ENCODE measurements around the gene MGST2.

The MGST2 gene

GRCh38 chr4:139643042-139643895 lies 22.4 kb upstream of the MGST2 start:
- no peak for DNase-seq (ENCODE audit: low spot score)

- DNase-seq (ENCODE audit: low spot score), result no peak
These were observed 20.2 kb upstream of the MGST2 start for GRCh38 chr4:139645458-139645857.

- no peak for DNase-seq (ENCODE audit: low spot score)
These were observed 18.4 kb upstream of the MGST2 start for GRCh38 chr4:139647184-139647583.

GRCh38 chr4:139647952-139648351 lies 17.7 kb upstream of the MGST2 start:
- no peak for DNase-seq (ENCODE audit: low spot score)

GRCh38 chr4:139651282-139652194 lies 14.1 kb upstream of the MGST2 start:
- peak; percentile 73 for DNase-seq (ENCODE audit: low spot score)

- DNase-seq (ENCODE audit: low spot score), result no peak
These were observed 11.1 kb upstream of the MGST2 start for GRCh38 chr4:139654516-139654915.

GRCh38 chr4:139655116-139655515 lies 10.5 kb upstream of the MGST2 start:
- DNase-seq (ENCODE audit: low spot score), result peak; percentile 15

GRCh38 chr4:139656614-139657486 lies 8.8 kb upstream of the MGST2 start:
- peak; percentile 77 for DNase-seq (ENCODE audit: low spot score)

GRCh38 chr4:139658185-139658584 lies 7.4 kb upstream of the MGST2 start:
- no peak for DNase-seq (ENCODE audit: low spot score)

GRCh38 chr4:139658586-139659382 lies 6.8 kb upstream of the MGST2 start:
- no peak for DNase-seq (ENCODE audit: low spot score)

- DNase-seq (ENCODE audit: low spot score), result no peak
These were observed 5.7 kb upstream of the MGST2 start for GRCh38 chr4:139659735-139660424.

- no peak for DNase-seq (ENCODE audit: low spot score)
These were observed 5.0 kb upstream of the MGST2 start for GRCh38 chr4:139660568-139661043.

- DNase-seq (ENCODE audit: low spot score), result no peak
These were observed 2.0 kb upstream of the MGST2 start for GRCh38 chr4:139663561-139664138.

- no peak for DNase-seq (ENCODE audit: low spot score)
These were observed 1.2 kb upstream of the MGST2 start for GRCh38 chr4:139664442-139664841.

GRCh38 chr4:139665079-139665689 lies 435 bp upstream of the MGST2 start:
- no peak for DNase-seq (ENCODE audit: low spot score)

- DNase-seq (ENCODE audit: low spot score), result peak; percentile 14
These were observed 1.2 kb downstream of the MGST2 start for GRCh38 chr4:139666735-139667281.

GRCh38 chr4:139668036-139668435 lies 2.4 kb downstream of the MGST2 start:
- no peak for DNase-seq (ENCODE audit: low spot score)

GRCh38 chr4:139668658-139669201 lies 3.1 kb downstream of the MGST2 start:
- no peak for DNase-seq (ENCODE audit: low spot score)

GRCh38 chr4:139669335-139669734 lies 3.7 kb downstream of the MGST2 start:
- no peak for DNase-seq (ENCODE audit: low spot score)

All from AG08395 (cell line).